22Rv1 (cell line): ENCODE results near the gene OR52A5.

Experiments
- H3K27ac ChIP-seq: fragments of 450-650 bp; 2 replicates; pipeline ENCODE4 v1.5.1; 2017
- CTCF ChIP-seq: fragments of 450-650 bp; IDR thresholded peaks from 2 replicates; pipeline ENCODE4 v1.5.1; 2017; ENCODE audit warnings: mild to moderate bottlenecking
- ZFX ChIP-seq: fragments of 450-650 bp; IDR thresholded peaks from 2 replicates; pipeline ENCODE4 v1.6.1; 2017; ENCODE audit warnings: antibody characterized with exemption, borderline replicate concordance

The OR52A5 gene

GRCh38 chr11:5124891-5125620 lies 13.1 kb downstream of the OR52A5 start:
- no peak for TF ChIP-seq CTCF
- TF ChIP-seq ZFX: no peak

GRCh38 chr11:5123802-5124521 lies 14.2 kb downstream of the OR52A5 start:
- TF ChIP-seq ZFX (no peak), CTCF (peak; percentile 83)
- H3K27ac ChIP-seq: no peak overlapping the region

More at GRCh38 chr11:5124891-5125620, 13.1 kb downstream of the OR52A5 start:
- H3K27ac ChIP-seq: no peak overlapping the region

- TF ChIP-seq CTCF (no peak), ZFX (no peak)
- no peak overlapping the region for H3K27ac ChIP-seq
Observed at GRCh38 chr11:5118893-5119292, 19.3 kb downstream of the OR52A5 start.

- no peak overlapping the region for H3K27ac ChIP-seq
- no peak for TF ChIP-seq ZFX
Observed at GRCh38 chr11:5117588-5117987, 20.6 kb downstream of the OR52A5 start.

GRCh38 chr11:5115339-5115738 lies 22.8 kb downstream of the OR52A5 start:
- TF ChIP-seq CTCF (no peak), ZFX (no peak)
- no peak overlapping the region for H3K27ac ChIP-seq

- TF ChIP-seq CTCF (no peak), ZFX (no peak)
- H3K27ac ChIP-seq: no peak overlapping the region
Observed at GRCh38 chr11:5107285-5107684, 30.9 kb downstream of the OR52A5 start.

- H3K27ac ChIP-seq: no peak overlapping the region
- TF ChIP-seq CTCF (no peak), ZFX (no peak)
Observed at GRCh38 chr11:5103066-5103465, 35.1 kb downstream of the OR52A5 start.
